Natural killer cell treated with Interleukin-12 subunit alpha and Interleukin-12 subunit beta and Interleukin-15 and Interleukin-18, amount 100 ng/mL, for 72 hours (primary cell): Measurements from ENCODE around the gene CCDC57. TPM values are rescaled to one million over a fixed set of nuclear protein-coding genes. Genes with fewer than 3 reads are reported as not detected.

Source experiments
- ATAC-seq, 2 donors: fragments of 150-1000 bp; cut with Tn5 transposase in 1 of 2; sonication (Bioruptor Pico), chemical (Tn5 transposase) in 1 of 2; 2 replicates each; pipeline ENCODE4 v1.10.0; 2021
- DNase-seq: peaks from one replicate; pipeline ENCODE4 v3.0.0; 2022; ENCODE audit warnings: low spot score
- H3K27ac Mint-ChIP-seq, 2 donors: 1 replicate in 1 of 2; 2 replicates in 1 of 2; pipeline ENCODE4 v1.8.0; 2022; ENCODE audit warnings: mixed read lengths in 2 of 2, mild to moderate bottlenecking in 1 of 2, moderate library complexity in 1 of 2
- H3K27me3 Mint-ChIP-seq, 2 donors: 1 replicate in 1 of 2; 2 replicates in 1 of 2; pipeline ENCODE4 v1.8.0; 2022; ENCODE audit warnings: mixed read lengths in 2 of 2
- H3K36me3 Mint-ChIP-seq: one replicate; pipeline ENCODE4 v1.8.0; 2022; ENCODE audit warnings: mixed read lengths
- H3K4me1 Mint-ChIP-seq, 2 donors: 1 replicate in 1 of 2; 2 replicates in 1 of 2; pipeline ENCODE4 v1.8.0; 2022; ENCODE audit warnings: low read depth in 2 of 2, mixed read lengths in 2 of 2, mild to moderate bottlenecking in 1 of 2
- H3K4me3 Mint-ChIP-seq: one replicate; pipeline ENCODE4 v1.8.0; 2022; ENCODE audit warnings: mixed read lengths
- H3K9me3 Mint-ChIP-seq: 2 replicates; pipeline ENCODE4 v1.8.0; 2022; ENCODE audit warnings: mixed read lengths
- total RNA-seq, 2 donors: library from RNA; stranded (reverse); gene quantifications; one replicate each; pipeline ENCODE4 v1.2.3, GENCODE V29; 2022

Gene CCDC57
- total RNA-seq, 2 donors from 2014 or later = 34.0 to 82.2 TPM

GRCh38 chr17:82241926-82242697, 29.5 kb upstream of the CCDC57 start:
- ATAC-seq = no peak
- Mint-ChIP-seq H3K27ac (peak overlapping the region; percentile 62 to 78), H3K4me1 (peaks cover 22 to 61% of the 10 kb centered on the region in 2 donors), H3K9me3 (no peaks in the 10 kb centered on the region), H3K27me3 (no peaks in the 10 kb centered on the region), H3K36me3 (peaks cover 17% of the 10 kb centered on the region), H3K4me3 (no peak overlapping the region)
- no peak for DNase-seq

- Mint-ChIP-seq H3K4me1 (peaks cover 22 to 55% of the 10 kb centered on the region in 2 donors), H3K36me3 (peaks cover 17% of the 10 kb centered on the region), H3K9me3 (no peaks in the 10 kb centered on the region), H3K4me3 (no peak overlapping the region), H3K27me3 (no peaks in the 10 kb centered on the region), H3K27ac (peak overlapping the region; percentile 63 to 78)
- no peak for DNase-seq
- peak; percentile 39 to 46 for ATAC-seq
These were observed 28.7 kb upstream of the CCDC57 start for GRCh38 chr17:82241183-82241925.

GRCh38 chr17:82240506-82241182, 28.0 kb upstream of the CCDC57 start:
- H3K36me3 Mint-ChIP-seq = peaks cover 17% of the 10 kb centered on the region
- H3K9me3 Mint-ChIP-seq = no peaks in the 10 kb centered on the region
- H3K27ac Mint-ChIP-seq = peak overlapping the region; percentile 63 to 75
- H3K27me3 Mint-ChIP-seq = no peaks in the 10 kb centered on the region
- DNase-seq = no peak
- ATAC-seq = no peak
- H3K4me3 Mint-ChIP-seq = peak overlapping the region; percentile 36
- peaks cover 22 to 52% of the 10 kb centered on the region in 2 donors for H3K4me1 Mint-ChIP-seq

GRCh38 chr17:82239926-82240505, 27.4 kb upstream of the CCDC57 start:
- Mint-ChIP-seq H3K27me3 (no peaks in the 10 kb centered on the region), H3K4me3 (no peak overlapping the region), H3K36me3 (peaks cover 12% of the 10 kb centered on the region), H3K4me1 (peaks cover 22 to 46% of the 10 kb centered on the region in 2 donors), H3K9me3 (no peaks in the 10 kb centered on the region), H3K27ac (peak overlapping the region; percentile 63 to 75)
- no peak for ATAC-seq
- no peak for DNase-seq

- DNase-seq (no peak), ATAC-seq (no peak)
- Mint-ChIP-seq H3K9me3 (no peaks in the 10 kb centered on the region), H3K4me1 (peaks cover 18 to 40% of the 10 kb centered on the region in 2 donors), H3K27ac (peak overlapping the region in 1 of 2 donors; percentile 75), H3K36me3 (peaks cover 7% of the 10 kb centered on the region), H3K4me3 (no peak overlapping the region), H3K27me3 (no peaks in the 10 kb centered on the region)
These were observed 26.8 kb upstream of the CCDC57 start for GRCh38 chr17:82239401-82239925.

GRCh38 chr17:82238472-82239201, 26.0 kb upstream of the CCDC57 start:
- Mint-ChIP-seq H3K27me3 (no peaks in the 10 kb centered on the region), H3K4me3 (peak overlapping the region; percentile 39), H3K36me3 (no peaks in the 10 kb centered on the region), H3K4me1 (peaks cover 11 to 33% of the 10 kb centered on the region in 2 donors), H3K27ac (peak overlapping the region; percentile 55 to 84), H3K9me3 (no peaks in the 10 kb centered on the region)
- peak in 1 of 2 donors; percentile 62 for ATAC-seq
- DNase-seq = no peak

GRCh38 chr17:82237746-82238471, 25.3 kb upstream of the CCDC57 start:
- peaks cover 11 to 34% of the 10 kb centered on the region in 2 donors for H3K4me1 Mint-ChIP-seq
- H3K36me3 Mint-ChIP-seq = no peaks in the 10 kb centered on the region
- peak overlapping the region; percentile 12 for H3K4me3 Mint-ChIP-seq

GRCh38 chr17:82237083-82237745, 24.6 kb upstream of the CCDC57 start:
- no peaks in the 10 kb centered on the region for H3K9me3 Mint-ChIP-seq
- H3K36me3 Mint-ChIP-seq = no peaks in the 10 kb centered on the region
- ATAC-seq (no peak), DNase-seq (no peak)
- no peak overlapping the region for H3K27ac Mint-ChIP-seq
- peak overlapping the region; percentile 12 for H3K4me3 Mint-ChIP-seq
- H3K4me1 Mint-ChIP-seq = peaks cover 6 to 29% of the 10 kb centered on the region in 2 donors
- no peaks in the 10 kb centered on the region for H3K27me3 Mint-ChIP-seq

More at GRCh38 chr17:82237746-82238471, 25.3 kb upstream of the CCDC57 start:
- no peak for DNase-seq
- Mint-ChIP-seq H3K27ac (peak overlapping the region; percentile 55 to 84), H3K27me3 (no peaks in the 10 kb centered on the region), H3K9me3 (no peaks in the 10 kb centered on the region)
- no peak for ATAC-seq

GRCh38 chr17:82236142-82236971, 23.7 kb upstream of the CCDC57 start:
- peaks cover 5 to 23% of the 10 kb centered on the region in 2 donors for H3K4me1 Mint-ChIP-seq

GRCh38 chr17:82235775-82236141, 23.1 kb upstream of the CCDC57 start:
- no peaks in the 10 kb centered on the region for H3K36me3 Mint-ChIP-seq
- H3K4me3 Mint-ChIP-seq = no peak overlapping the region
- DNase-seq = no peak
- ATAC-seq = no peak
- peaks cover 5 to 22% of the 10 kb centered on the region in 2 donors for H3K4me1 Mint-ChIP-seq
- no peaks in the 10 kb centered on the region for H3K9me3 Mint-ChIP-seq
- H3K27me3 Mint-ChIP-seq = no peaks in the 10 kb centered on the region
- H3K27ac Mint-ChIP-seq = no peak overlapping the region

More at GRCh38 chr17:82236142-82236971, 23.7 kb upstream of the CCDC57 start:
- Mint-ChIP-seq H3K36me3 (no peaks in the 10 kb centered on the region), H3K4me3 (no peak overlapping the region), H3K27me3 (no peaks in the 10 kb centered on the region), H3K9me3 (no peaks in the 10 kb centered on the region), H3K27ac (no peak overlapping the region)
- no peak for DNase-seq
- ATAC-seq = no peak

GRCh38 chr17:82235056-82235774, 22.6 kb upstream of the CCDC57 start:
- DNase-seq (no peak), ATAC-seq (no peak)
- Mint-ChIP-seq H3K9me3 (no peaks in the 10 kb centered on the region), H3K4me3 (no peak overlapping the region), H3K27me3 (no peaks in the 10 kb centered on the region), H3K27ac (no peak overlapping the region), H3K4me1 (peaks cover 5 to 18% of the 10 kb centered on the region in 2 donors), H3K36me3 (no peaks in the 10 kb centered on the region)
